GM12874 (cell line): ENCODE measurements around the gene FOCAD.

ENCODE experiments used
- TF ChIP-seq, protein P1 (sequence below): IDR thresholded peaks from 2 replicates; pipeline ENCODE4 v1.5.1; 2011; ENCODE audit warnings: low read depth, mild to moderate bottlenecking, control low read depth, low read length, moderate library complexity; ENCODE audit not compliant: insufficient read depth

Gene FOCAD

DNA sequence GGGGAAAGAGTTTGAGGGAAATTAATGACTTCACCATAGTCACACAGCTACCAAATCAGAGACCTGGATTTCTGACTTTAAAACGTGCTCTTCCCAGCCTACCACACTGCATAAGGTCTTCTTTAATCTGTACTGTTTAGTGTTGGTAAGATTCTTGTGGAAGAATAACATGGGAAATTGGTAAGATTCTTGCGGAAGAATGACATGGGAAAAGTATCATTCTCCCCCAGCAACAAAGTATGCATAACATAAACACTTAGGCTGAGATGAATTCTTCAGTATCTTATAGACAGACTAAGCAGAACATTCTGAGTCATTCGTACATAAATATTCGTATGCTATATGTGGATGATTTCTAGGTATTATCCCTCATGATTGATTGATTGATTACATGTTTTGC, 170.4 kb downstream of the FOCAD start:
- TF ChIP-seq, protein P1, sequence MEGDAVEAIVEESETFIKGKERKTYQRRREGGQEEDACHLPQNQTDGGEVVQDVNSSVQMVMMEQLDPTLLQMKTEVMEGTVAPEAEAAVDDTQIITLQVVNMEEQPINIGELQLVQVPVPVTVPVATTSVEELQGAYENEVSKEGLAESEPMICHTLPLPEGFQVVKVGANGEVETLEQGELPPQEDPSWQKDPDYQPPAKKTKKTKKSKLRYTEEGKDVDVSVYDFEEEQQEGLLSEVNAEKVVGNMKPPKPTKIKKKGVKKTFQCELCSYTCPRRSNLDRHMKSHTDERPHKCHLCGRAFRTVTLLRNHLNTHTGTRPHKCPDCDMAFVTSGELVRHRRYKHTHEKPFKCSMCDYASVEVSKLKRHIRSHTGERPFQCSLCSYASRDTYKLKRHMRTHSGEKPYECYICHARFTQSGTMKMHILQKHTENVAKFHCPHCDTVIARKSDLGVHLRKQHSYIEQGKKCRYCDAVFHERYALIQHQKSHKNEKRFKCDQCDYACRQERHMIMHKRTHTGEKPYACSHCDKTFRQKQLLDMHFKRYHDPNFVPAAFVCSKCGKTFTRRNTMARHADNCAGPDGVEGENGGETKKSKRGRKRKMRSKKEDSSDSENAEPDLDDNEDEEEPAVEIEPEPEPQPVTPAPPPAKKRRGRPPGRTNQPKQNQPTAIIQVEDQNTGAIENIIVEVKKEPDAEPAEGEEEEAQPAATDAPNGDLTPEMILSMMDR = no peak

DNA sequence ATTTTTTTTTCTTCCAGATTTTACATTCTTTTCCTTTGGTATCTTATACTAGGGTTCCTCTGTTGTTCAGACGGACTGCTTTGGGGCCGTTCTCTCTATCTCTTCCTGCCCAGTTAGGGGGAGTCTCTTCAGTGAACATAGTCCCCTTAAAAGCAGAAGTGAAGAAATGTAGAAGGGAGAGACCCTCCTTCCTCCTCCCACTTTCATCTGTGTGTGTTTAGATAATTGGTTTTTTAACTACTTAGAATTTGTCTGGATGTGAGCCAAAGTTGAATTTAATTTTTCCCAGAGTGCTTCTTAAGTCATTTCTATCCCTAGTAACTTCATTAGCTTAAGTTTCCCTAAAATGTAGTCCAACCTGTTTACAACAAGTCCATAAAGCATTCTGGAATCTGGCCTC, 179.9 kb downstream of the FOCAD start:
- TF ChIP-seq, protein P1 = no peak

DNA sequence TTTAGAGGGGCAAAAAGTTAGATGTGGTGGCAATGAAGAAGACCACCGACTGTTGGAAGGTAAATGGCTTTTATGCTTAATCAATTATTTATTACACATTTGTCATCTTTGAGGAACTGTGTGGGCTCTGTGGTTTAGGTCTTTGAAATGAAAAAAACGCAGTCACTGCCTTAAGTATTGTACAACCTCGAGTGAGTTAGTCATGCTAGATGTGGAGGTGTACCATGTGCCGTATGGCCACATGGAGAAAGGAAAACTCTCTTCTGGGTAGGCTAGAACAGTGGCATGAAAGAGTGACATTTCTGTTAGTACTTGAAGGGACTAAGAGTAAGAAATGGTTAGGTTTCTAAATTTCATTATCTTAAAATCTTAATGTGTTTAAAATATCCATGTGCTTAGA, 181.3 kb downstream of the FOCAD start:
- TF ChIP-seq, protein P1 = no peak

DNA sequence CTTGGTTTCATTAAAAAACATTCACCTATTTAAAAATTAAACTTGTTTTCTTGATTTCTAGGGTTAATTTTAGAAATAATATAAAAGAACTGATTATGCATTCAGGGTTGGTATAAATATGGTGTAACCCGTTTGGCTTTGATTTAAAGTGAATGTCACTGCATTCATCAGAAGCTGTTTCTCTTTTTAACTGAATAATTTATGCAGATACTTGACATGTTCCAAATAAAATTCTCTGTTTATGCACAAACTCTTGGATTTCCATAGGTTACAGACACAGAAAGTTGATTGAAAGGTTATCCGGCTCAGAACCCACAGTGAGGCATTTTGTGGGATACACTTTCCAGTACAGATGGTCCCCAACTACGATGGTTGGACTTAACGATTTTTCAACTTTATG, 186.1 kb downstream of the FOCAD start:
- TF ChIP-seq, protein P1 = no peak

DNA sequence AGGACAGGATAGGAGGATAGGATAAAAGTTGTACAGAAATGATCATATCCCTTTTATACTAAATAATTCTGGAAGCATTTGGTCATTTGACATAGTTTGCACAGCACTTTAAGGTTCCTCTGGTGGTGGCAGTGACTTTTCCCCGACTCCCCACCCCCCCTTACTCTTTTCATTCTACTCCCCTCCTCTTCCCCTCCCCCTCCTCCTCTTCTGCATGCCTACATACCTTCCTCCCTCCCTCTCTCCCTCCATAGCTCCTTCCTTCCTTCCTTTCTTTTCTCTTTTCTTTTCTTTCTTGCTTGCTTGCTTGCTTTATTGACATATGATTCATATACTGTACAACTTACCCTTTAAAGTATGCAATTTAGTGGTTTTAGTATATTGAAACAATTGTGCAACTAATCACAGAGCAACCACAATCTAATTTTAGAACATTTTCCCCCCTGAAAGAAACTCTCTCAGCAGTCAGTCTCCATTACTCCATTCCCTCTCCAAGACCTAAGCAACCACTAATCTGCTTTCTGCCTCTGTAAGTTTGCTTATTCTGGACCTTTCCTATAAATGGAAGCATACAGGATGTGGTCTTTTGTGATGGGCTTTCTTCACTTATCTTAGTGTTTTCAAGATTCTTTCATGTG, 188.4 kb downstream of the FOCAD start:
- TF ChIP-seq, protein P1 = no peak

DNA sequence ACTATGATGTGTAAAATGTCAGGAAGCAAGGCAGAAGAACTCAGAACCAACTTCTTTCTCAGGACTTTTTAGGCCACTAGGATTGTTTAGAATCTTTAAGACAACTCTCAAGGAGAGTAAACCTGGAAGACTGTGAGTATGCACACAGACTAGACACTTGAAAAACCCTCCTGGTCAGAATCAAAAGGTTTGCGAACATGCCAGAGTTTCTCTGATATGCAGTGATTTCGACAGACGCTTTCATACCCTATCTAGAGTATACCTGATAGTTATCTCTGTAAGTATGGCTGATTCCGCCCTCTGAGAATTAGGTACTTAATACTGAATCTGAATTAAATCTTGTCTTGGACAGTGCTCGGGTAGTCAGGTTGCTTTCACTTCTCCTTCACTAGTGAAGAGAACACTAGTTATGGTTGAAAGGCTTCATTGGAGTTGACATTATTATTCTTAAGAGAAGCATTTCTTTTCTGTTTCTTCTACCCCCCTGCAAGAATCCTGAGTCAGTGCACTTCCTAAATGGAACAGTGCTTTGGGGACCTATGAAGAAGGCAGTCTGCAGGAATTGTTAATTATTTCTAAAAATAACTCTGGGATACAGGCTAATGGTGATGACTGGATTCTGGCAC, 189.3 kb downstream of the FOCAD start:
- TF ChIP-seq, protein P1 = no peak

DNA sequence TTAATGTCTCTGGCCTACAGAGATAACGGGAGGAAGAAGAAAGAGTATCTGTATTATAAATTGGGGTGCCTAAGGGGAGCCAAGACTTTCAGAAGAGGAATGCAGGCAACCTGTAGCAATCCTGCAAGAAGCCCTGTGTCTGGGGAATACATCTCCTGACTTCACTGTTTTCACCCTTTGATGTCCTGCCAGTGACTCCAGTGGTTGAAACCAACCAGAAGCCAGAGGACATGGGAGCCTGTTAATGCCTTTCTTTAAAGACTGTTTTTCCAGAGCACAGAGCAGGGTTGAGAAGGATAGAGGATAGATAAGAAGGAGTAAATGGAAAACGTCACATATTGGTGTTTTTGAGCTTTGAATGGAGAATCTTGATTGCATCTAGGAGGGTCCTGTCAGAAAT, 196.2 kb downstream of the FOCAD start:
- TF ChIP-seq, protein P1 = no peak

DNA sequence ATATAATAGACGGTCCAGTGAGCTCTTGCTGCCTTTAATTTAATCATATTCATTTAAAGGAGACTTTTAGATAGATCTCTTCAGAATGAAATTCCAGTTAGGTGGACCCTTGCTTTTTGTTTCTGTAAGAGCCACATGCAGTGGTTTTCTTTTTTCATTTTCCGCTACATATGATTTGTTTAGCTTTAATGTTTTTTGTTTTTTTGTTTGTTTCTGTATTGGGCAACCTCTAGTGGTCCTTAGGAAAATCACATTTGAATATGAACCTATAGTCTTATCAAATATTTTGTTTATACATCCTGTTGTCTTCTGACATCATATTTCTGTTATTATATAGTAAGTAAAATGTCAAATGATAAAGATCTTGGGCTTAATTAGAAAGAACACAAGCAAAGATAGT, 196.6 kb downstream of the FOCAD start:
- TF ChIP-seq, protein P1 = no peak
